Hepatocyte (in vitro differentiated cells): ENCODE measurements around the gene COMP. TPM values are rescaled to one million over a fixed set of nuclear protein-coding genes. Genes with fewer than 3 reads are reported as not detected.

Experiments
- DNase-seq: peaks from one replicate; pipeline ENCODE4 v3.0.0-alpha.2; 2016; ENCODE audit warnings: low spot score
- H2AFZ ChIP-seq: fragments of 200-600 bp; sonication (generic); 2 replicates; pipeline ENCODE4 v1.6.0; 2016; ENCODE audit warnings: antibody characterized with exemption, mild to moderate bottlenecking
- H3K27ac ChIP-seq: fragments of 200-600 bp; sonication (generic); 2 replicates; pipeline ENCODE4 v1.5.1; 2016; ENCODE audit warnings: mild to moderate bottlenecking
- H3K27me3 ChIP-seq: fragments of 200-600 bp; sonication (generic); 2 replicates; pipeline ENCODE4 v1.6.1; 2016
- H3K36me3 ChIP-seq: fragments of 200-600 bp; sonication (generic); replicated peaks from 2 replicates; pipeline ENCODE4 v1.5.1; 2016; ENCODE audit warnings: low read depth; ENCODE audit not compliant: insufficient read depth
- H3K4me1 ChIP-seq: fragments of 200-600 bp; sonication (generic); 2 replicates; pipeline ENCODE4 v1.5.1; 2016; ENCODE audit warnings: mild to moderate bottlenecking, moderate library complexity; ENCODE audit not compliant: insufficient read depth
- H3K4me2 ChIP-seq: fragments of 200-600 bp; sonication (generic); 2 replicates; pipeline ENCODE4 v1.6.0; 2016
- H3K4me3 ChIP-seq: fragments of 200-600 bp; sonication (generic); 2 replicates; pipeline ENCODE4 v1.5.1; 2016; ENCODE audit warnings: mild to moderate bottlenecking
- H3K79me2 ChIP-seq: fragments of 200-600 bp; sonication (generic); 2 replicates; pipeline ENCODE4 v1.6.0; 2017; ENCODE audit warnings: mild to moderate bottlenecking
- H3K9me2 ChIP-seq: fragments of 200-600 bp; sonication (generic); replicated peaks from 2 replicates; pipeline ENCODE4 v1.6.0; 2017; ENCODE audit warnings: mild to moderate bottlenecking; ENCODE audit not compliant: insufficient read depth
- H3K9me3 ChIP-seq: fragments of 200-600 bp; sonication (generic); 2 replicates; pipeline ENCODE4 v1.5.1; 2016; ENCODE audit warnings: low read depth, mild to moderate bottlenecking
- H4K20me1 ChIP-seq: fragments of 200-600 bp; sonication (generic); 2 replicates; pipeline ENCODE4 v1.6.0; 2016; ENCODE audit warnings: mild to moderate bottlenecking; ENCODE audit not compliant: insufficient read depth, poor library complexity, severe bottlenecking
- EZH2 ChIP-seq: fragments of 200-600 bp; sonication (generic); IDR thresholded peaks from 2 replicates; pipeline ENCODE4 v1.6.1; 2016; ENCODE audit warnings: antibody characterized with exemption, mild to moderate bottlenecking, borderline replicate concordance
- EZH2phosphoT487 ChIP-seq: fragments of 200-600 bp; sonication (generic); IDR thresholded peaks from one replicate; pipeline ENCODE4 v1.6.1; 2018; ENCODE audit warnings: antibody characterized with exemption, mild to moderate bottlenecking, low read depth, moderate library complexity; ENCODE audit not compliant: unreplicated experiment, severe bottlenecking
- WGBS: methylation state at CpG from one replicate; pipeline ENCODE4 v1.1.6; 2016; ENCODE audit warnings: low lambda C conversion rate; ENCODE audit errors: missing lambda C conversion rate; 5-methylcytosine and 5-hydroxymethylcytosine counted together
- polyA plus RNA-seq: library from polyadenylated mRNA; unstranded; fragments of >200 nt; fragmentation: Nextera tagmentation; extraction: Ambion mirVana; gene quantifications from 2 replicates; pipeline ENCODE4 v1.2.1, GENCODE V29; 2016
- total RNA-seq: library from RNA; depleted of rRNA; stranded (reverse); fragments of >200 nt; gene quantifications from 2 replicates; pipeline ENCODE4 v1.2.3, GENCODE V29; 2014
- TF ChIP-seq, protein P1 (sequence below): fragments of 200-600 bp; sonication (generic); IDR thresholded peaks from 2 replicates; pipeline ENCODE4 v1.5.1; 2016; ENCODE audit warnings: antibody characterized with exemption, mild to moderate bottlenecking; ENCODE audit not compliant: poor library complexity

The COMP gene
- total and polyA plus RNA-seq, 2 experiments from 2014 or later: 2.8 to 16.3 TPM

DNA sequence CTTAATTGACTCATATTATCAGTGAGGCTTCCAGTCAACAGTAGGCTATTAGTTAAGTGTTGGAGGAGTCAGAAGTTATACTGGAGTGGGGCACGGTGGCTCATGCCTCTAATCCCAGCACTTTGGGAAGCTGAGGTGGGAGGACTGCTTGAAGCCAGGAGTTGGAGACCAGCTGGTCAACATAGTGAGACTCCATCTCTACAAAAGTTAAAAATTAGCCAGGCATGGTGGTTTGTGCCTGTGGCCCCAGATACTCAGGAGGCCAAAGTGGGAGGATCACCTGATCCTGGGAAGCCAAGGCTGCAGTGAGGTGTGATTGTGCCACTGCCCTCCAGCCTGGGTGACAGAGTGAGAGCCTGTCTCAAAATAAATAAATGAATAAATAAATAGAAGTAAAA, 53.2 kb downstream of the COMP start:
- Histone ChIP-seq H3K27me3 (no peaks in the 10 kb centered on the region), H3K27ac (peak overlapping the region; percentile 88), H2AFZ (no peak overlapping the region), H3K9me3 (no peaks in the 10 kb centered on the region), H3K4me3 (no peak overlapping the region), H4K20me1 (no peaks in the 10 kb centered on the region), H3K79me2 (peaks cover 28% of the 10 kb centered on the region), H3K36me3 (no peaks in the 10 kb centered on the region), H3K9me2 (no peaks in the 10 kb centered on the region), H3K4me2 (peak overlapping the region; percentile 25), H3K4me1 (peaks cover 58% of the 10 kb centered on the region)
- WGBS: 40% methylated on average over 1 of the region's 1 CpG
- TF ChIP-seq, protein P1, sequence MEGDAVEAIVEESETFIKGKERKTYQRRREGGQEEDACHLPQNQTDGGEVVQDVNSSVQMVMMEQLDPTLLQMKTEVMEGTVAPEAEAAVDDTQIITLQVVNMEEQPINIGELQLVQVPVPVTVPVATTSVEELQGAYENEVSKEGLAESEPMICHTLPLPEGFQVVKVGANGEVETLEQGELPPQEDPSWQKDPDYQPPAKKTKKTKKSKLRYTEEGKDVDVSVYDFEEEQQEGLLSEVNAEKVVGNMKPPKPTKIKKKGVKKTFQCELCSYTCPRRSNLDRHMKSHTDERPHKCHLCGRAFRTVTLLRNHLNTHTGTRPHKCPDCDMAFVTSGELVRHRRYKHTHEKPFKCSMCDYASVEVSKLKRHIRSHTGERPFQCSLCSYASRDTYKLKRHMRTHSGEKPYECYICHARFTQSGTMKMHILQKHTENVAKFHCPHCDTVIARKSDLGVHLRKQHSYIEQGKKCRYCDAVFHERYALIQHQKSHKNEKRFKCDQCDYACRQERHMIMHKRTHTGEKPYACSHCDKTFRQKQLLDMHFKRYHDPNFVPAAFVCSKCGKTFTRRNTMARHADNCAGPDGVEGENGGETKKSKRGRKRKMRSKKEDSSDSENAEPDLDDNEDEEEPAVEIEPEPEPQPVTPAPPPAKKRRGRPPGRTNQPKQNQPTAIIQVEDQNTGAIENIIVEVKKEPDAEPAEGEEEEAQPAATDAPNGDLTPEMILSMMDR: no peak
- TF ChIP-seq EZH2: no peak
- no peak for TF ChIP-seq EZH2phosphoT487
- peak; percentile 67 for DNase-seq

DNA sequence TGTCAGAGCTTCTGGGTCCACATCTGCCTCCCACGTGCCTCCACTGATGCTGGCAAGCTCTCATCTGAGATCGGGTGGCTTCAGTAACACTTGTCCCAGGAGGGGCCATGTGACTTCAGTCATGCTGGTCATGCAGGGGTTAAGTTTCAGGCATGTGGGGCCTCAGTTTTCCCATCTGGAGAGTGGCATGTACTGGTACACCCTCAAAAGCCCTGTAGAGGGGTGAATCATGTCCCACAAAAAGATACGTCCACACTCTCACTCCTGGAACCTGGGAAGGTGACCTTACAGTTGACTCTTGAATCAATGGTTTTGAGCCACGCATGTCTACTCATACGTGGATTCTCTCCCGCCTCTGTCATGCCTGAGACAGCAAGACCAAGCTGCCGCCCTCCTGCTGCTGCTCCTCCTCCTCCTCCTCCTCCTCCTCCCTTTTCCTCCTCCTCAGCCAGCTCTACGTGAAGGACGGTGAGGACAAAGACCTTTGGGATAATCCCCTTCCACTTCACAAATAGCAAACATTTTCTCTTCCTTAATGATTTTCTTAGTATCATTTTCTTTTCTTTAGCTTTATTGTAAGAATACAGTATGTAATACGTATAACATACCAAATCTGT, 53.7 kb downstream of the COMP start:
- H3K9me3 ChIP-seq: no peaks in the 10 kb centered on the region
- no peaks in the 10 kb centered on the region for H3K9me2 ChIP-seq
- peaks cover 58% of the 10 kb centered on the region for H3K4me1 ChIP-seq
- H4K20me1 ChIP-seq: no peaks in the 10 kb centered on the region
- H3K27me3 ChIP-seq: no peaks in the 10 kb centered on the region
- H3K27ac ChIP-seq: peak overlapping the region; percentile 88
- peaks cover 31% of the 10 kb centered on the region for H3K79me2 ChIP-seq
- no peak overlapping the region for H3K4me3 ChIP-seq
- peak overlapping the region; percentile 25 for H3K4me2 ChIP-seq
- TF ChIP-seq EZH2phosphoT487 (no peak), EZH2 (no peak)
- TF ChIP-seq, protein P1: no peak
- no peak overlapping the region for H2AFZ ChIP-seq
- no peaks in the 10 kb centered on the region for H3K36me3 ChIP-seq
- no peak for DNase-seq
- WGBS: 68% methylated on average over 10 of the region's 10 CpGs

DNA sequence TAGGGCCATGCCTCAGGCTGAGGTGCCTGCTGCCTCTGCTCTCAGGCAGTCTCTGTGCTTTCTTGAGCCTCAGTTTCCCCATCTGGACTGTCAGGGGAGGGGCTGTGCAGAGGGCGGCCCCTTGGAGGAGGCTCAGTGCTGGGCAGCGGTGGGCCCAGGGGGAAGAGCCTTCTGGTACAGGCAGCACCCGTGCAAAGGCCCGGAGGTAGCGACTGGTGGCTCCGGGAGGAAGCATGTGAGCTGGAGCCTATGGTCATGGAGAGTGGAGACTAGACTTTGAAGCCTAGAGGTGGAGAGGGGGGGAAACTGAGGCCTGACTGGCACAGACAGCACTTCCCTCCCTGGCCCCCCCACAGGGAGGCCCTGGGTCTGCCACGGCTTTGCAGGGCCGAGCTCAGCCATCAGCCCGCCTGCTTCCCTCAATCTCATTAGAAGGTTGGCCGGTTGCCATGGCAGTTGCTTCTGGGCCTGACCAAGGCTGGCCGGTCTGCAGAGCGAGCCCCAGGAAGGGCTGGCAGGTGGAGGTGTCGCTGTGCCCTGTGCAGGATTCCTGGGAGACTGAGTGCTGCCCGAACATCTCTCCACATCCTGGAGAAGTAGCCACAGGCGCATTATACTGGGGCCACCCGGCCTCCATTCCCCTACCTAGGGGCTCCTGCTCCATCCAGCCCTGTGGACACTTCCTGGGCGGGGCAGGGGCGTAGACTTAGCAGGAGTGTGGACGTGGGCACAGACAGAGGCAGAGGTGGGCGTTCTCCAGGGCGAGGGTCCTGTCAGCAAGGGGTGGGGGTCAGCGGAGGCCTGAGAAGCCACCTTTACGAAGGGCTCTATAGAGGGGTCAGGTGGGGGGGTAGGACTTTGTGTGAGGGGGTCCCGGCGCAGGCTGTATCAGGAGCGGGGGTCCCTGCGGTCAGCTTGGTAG, 54.4 kb downstream of the COMP start:
- 91% methylated on average over 26 of the region's 27 CpGs for WGBS
- Histone ChIP-seq H3K27me3 (no peaks in the 10 kb centered on the region), H3K4me1 (peaks cover 58% of the 10 kb centered on the region), H3K9me3 (no peaks in the 10 kb centered on the region), H3K79me2 (peaks cover 36% of the 10 kb centered on the region), H3K36me3 (no peaks in the 10 kb centered on the region), H3K4me2 (no peak overlapping the region), H3K9me2 (no peaks in the 10 kb centered on the region), H4K20me1 (no peaks in the 10 kb centered on the region), H2AFZ (no peak overlapping the region), H3K4me3 (no peak overlapping the region), H3K27ac (peak overlapping the region; percentile 88)
- no peak for DNase-seq
- TF ChIP-seq, protein P1: no peak
- no peak for TF ChIP-seq EZH2
- no peak for TF ChIP-seq EZH2phosphoT487
